ENCODE measurements around the gene CEP41. TPM values are rescaled to one million over a fixed set of nuclear protein-coding genes. Genes with fewer than 3 reads are reported as not detected.

CEP41 gene
- total and polyA plus RNA-seq, 3 donors from 2014 or later = 59.0 to 209 (median 91.6) TPM

DNA sequence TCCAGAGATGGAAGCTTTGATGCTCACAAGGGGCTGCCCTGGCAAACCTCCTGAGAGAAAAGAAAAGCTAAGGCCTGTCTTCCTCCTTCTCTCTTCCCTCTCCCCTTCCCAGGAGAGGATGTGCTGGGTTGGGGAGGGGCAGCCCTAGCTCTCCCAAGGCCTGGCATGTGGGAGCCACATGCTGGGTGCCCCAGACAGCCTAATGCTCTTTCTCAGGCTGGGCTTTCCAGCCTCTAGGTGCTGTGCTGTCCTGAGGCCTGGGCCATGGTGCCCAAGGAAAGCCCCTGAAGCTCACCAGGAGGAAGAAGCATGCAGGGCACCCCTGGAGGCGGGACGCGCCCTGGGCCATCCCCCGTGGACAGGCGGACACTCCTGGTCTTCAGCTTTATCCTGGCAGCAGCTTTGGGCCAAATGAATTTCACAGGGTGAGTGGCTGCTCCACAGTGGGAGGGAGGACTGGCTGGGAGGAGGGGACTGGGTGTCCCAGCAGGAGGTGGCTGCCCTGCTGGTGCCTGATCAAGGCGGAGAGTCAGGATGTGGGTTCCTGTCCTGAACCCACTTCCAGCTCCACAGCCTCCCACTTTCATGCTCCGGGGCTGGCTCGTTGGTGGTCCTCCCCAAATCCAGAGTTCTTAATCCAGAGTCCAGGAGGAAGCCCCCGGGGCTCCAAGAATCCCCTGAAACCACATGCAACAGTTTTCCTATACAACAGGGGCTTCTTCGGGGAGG lies 94.5 kb downstream of the CEP41 start:
- Histone ChIP-seq H3K9me3 (no peaks in the 10 kb centered on the region), H3K4me1 (no peaks in the 10 kb centered on the region), H3K27ac (no peak overlapping the region), H3K27me3 (no peaks in the 10 kb centered on the region), H3K36me3 (ENCODE audit: low read depth, missing control alignments) (no peaks in the 10 kb centered on the region), H3K4me3 (no peak overlapping the region)
- 89 to 90% methylated on average over 4 to 10 of the region's 10 CpGs for WGBS, 2 donors
- DNase-seq = no peak
- TF ChIP-seq CTCF (IDR thresholded peaks at IDR 0.05) = no peak
- TF ChIP-seq POLR2A (IDR thresholded peaks at IDR 0.05) = no peak
- intact Hi-C loops (cut with DNase I; ENCODE audit: low total_unique reads) = no loop called here

- 91% methylated on average over 4 of the region's 5 CpGs for WGBS, 2 donors
- TF ChIP-seq POLR2A (IDR thresholded peaks at IDR 0.05) (no peak), CTCF (IDR thresholded peaks at IDR 0.05) (no peak)
- intact Hi-C loops (cut with DNase I; ENCODE audit: low total_unique reads) = no loop called here
- no peak for DNase-seq
- Histone ChIP-seq H3K4me3 (no peak overlapping the region), H3K27ac (no peak overlapping the region), H3K36me3 (ENCODE audit: low read depth, missing control alignments) (no peaks in the 10 kb centered on the region), H3K9me3 (no peaks in the 10 kb centered on the region), H3K27me3 (no peaks in the 10 kb centered on the region), H3K4me1 (no peaks in the 10 kb centered on the region)
Observed at GRCh38 chr7:130345725-130346124, 95.1 kb downstream of the CEP41 start.

- no peak overlapping the region for H3K27ac ChIP-seq
- H3K36me3 ChIP-seq (ENCODE audit: low read depth, missing control alignments) = no peaks in the 10 kb centered on the region
- TF ChIP-seq CTCF (IDR thresholded peaks at IDR 0.05) (no peak), POLR2A (IDR thresholded peaks at IDR 0.05) (no peak)
- WGBS, 2 donors = 42 to 48% methylated on average over 8 of the region's 8 CpGs
- no peaks in the 10 kb centered on the region for H3K9me3 ChIP-seq
- no peak for DNase-seq
- no peaks in the 10 kb centered on the region for H3K27me3 ChIP-seq
- no peaks in the 10 kb centered on the region for H3K4me1 ChIP-seq
- H3K4me3 ChIP-seq = no peak overlapping the region
- intact Hi-C loops (cut with DNase I; ENCODE audit: low total_unique reads) = no loop called here
Observed at GRCh38 chr7:130345136-130345535, 95.7 kb downstream of the CEP41 start.

DNA sequence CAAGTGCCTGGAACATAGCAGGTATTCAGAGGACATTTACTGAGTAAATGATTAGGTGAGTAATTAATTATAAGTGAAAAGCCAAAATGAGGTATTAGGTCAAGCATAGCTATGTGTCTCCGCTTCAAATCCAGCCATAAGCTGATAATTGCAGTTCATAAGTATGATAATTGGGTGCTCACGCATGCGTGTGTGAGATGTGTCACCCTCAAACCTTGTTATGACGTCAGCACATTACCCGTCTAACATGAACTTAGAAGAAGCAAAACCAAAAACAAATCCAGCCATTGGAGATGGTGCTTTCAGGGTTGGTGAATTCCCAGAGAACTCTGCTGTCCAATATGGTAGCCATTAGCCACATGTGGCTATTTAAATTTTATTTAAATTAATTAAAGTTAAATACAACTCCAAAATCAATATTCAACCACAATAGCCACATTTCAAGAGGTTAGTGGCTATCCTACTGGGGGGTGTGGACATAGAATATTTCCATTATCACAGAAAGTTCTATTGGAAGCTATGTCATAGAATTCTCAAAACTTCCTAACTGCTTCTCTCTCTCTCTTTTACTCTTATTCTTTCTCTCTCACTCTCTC lies 96.4 kb downstream of the CEP41 start, which contains the start of gene CPA5:
TSS of gene CPA5 (plus strand) at position 546 of the 596 bp plus-strand sequence. CDS start 1,670 bp downstream, outside the sequence.
- WGBS, 2 donors = 88 to 92% methylated on average over 5 of the region's 5 CpGs
- H3K4me3 ChIP-seq = no peak within 1 kb of the TSS
- no peaks in the 10 kb centered on the region for H3K27me3 ChIP-seq
- intact Hi-C loops (cut with DNase I; ENCODE audit: low total_unique reads) = no loop called here
- no peaks in the 10 kb centered on the region for H3K9me3 ChIP-seq
- DNase-seq = no peak
- no peaks in the 10 kb centered on the region for H3K36me3 ChIP-seq (ENCODE audit: low read depth, missing control alignments)
- no peaks in the 10 kb centered on the region for H3K4me1 ChIP-seq
- no peak within 1 kb of the TSS for H3K27ac ChIP-seq
- no peak for TF ChIP-seq POLR2A (IDR thresholded peaks at IDR 0.05)
- TF ChIP-seq CTCF (IDR thresholded peaks at IDR 0.05) = no peak

Small RNA genes within 50 kb of the gene (small RNA-seq; reads per million reads assigned to genes)
- gene RF02148 (0 reads per million in 2 donors), gene RF02149 (0 reads per million in 2 donors), gene RF02150 (0 reads per million in 2 donors)

Other genes with a start within 250 kb of the CEP41 start
- 10 to 100 TPM; 28.4 to 37.5 TPM for gene TMEM209, start 235.6 kb downstream of the CEP41 start, total RNA-seq
- gene TMEM209, start 235.6 kb downstream of the CEP41 start, polyA plus RNA-seq (ENCODE audit: insufficient read depth, low read depth, low replicate concordance) = 33.8 TPM
- gene SSMEM1, start 233.2 kb downstream of the CEP41 start, total RNA-seq = 10 to 100 TPM; 17.8 to 34.8 TPM
- 61.0 TPM for gene SSMEM1, start 233.2 kb downstream of the CEP41 start, polyA plus RNA-seq (ENCODE audit: insufficient read depth, low read depth, low replicate concordance)
- gene CPA2, start 174.2 kb downstream of the CEP41 start, total RNA-seq = 1 to 10 TPM; 1.4 to 2.4 TPM
- 1.1 TPM for gene CPA2, start 174.2 kb downstream of the CEP41 start, polyA plus RNA-seq (ENCODE audit: insufficient read depth, low read depth, low replicate concordance)
- gene CPA4, start 147.9 kb downstream of the CEP41 start, total RNA-seq = under 1 TPM; 0.31 to 0.68 TPM
- 0.94 TPM for gene CPA4, start 147.9 kb downstream of the CEP41 start, polyA plus RNA-seq (ENCODE audit: insufficient read depth, low read depth, low replicate concordance)
- 10 to 100 TPM; 11.5 to 46.7 TPM for gene CPA5, start 96.2 kb downstream of the CEP41 start, total RNA-seq
- gene CPA5, start 96.2 kb downstream of the CEP41 start, polyA plus RNA-seq (ENCODE audit: insufficient read depth, low read depth, low replicate concordance) = 59.4 TPM
- 1 to 10 TPM; 3.0 to 3.9 TPM for gene CPA1, start 60.5 kb downstream of the CEP41 start, total RNA-seq
- 2.5 TPM for gene CPA1, start 60.5 kb downstream of the CEP41 start, polyA plus RNA-seq (ENCODE audit: insufficient read depth, low read depth, low replicate concordance)
- 10 to 100 TPM; 32.5 to 36.5 TPM for gene MEST, start 51.1 kb upstream of the CEP41 start, total RNA-seq
- 65.2 TPM for gene MEST, start 51.1 kb upstream of the CEP41 start, polyA plus RNA-seq (ENCODE audit: insufficient read depth, low read depth, low replicate concordance)
- 10 to 100 TPM; 41.8 to 51.0 TPM for gene COPG2, start 227.7 kb upstream of the CEP41 start, total RNA-seq
- 44.2 TPM for gene COPG2, start 227.7 kb upstream of the CEP41 start, polyA plus RNA-seq (ENCODE audit: insufficient read depth, low read depth, low replicate concordance)
- 1 to 10 TPM; 6.8 to 9.5 TPM for gene TSGA13, start 245.5 kb upstream of the CEP41 start, total RNA-seq
- 20.4 TPM for gene TSGA13, start 245.5 kb upstream of the CEP41 start, polyA plus RNA-seq (ENCODE audit: insufficient read depth, low read depth, low replicate concordance)